ENCODE data around the gene TIMM22.

TIMM22 gene

GRCh38 chr17:1025733-1026598 is 29.0 kb downstream of the TIMM22 start:
- no peak for DNase-seq

GRCh38 chr17:1026599-1026975 is 29.7 kb downstream of the TIMM22 start:
- DNase-seq: no peak

GRCh38 chr17:1027044-1027443 is 30.1 kb downstream of the TIMM22 start:
- DNase-seq: no peak

GRCh38 chr17:1029196-1029921 is 32.4 kb downstream of the TIMM22 start:
- no peak for DNase-seq

GRCh38 chr17:1029922-1030644 is 33.2 kb downstream of the TIMM22 start:
- DNase-seq: no peak

GRCh38 chr17:1030684-1031532 is 34.0 kb downstream of the TIMM22 start:
- DNase-seq: no peak

GRCh38 chr17:1031711-1032110 is 34.8 kb downstream of the TIMM22 start:
- DNase-seq: no peak

GRCh38 chr17:1032391-1032790 is 35.5 kb downstream of the TIMM22 start:
- DNase-seq: no peak

GRCh38 chr17:1033503-1033902 is 36.6 kb downstream of the TIMM22 start:
- no peak for DNase-seq

GRCh38 chr17:1034652-1035210 is 37.8 kb downstream of the TIMM22 start:
- DNase-seq: no peak

- DNase-seq: no peak
These were observed 38.7 kb downstream of the TIMM22 start for GRCh38 chr17:1035546-1036170.

- no peak for DNase-seq
These were observed 39.4 kb downstream of the TIMM22 start for GRCh38 chr17:1036171-1036844.

- no peak for DNase-seq
These were observed 39.9 kb downstream of the TIMM22 start for GRCh38 chr17:1036845-1037237.

GRCh38 chr17:1037238-1037879 is 40.4 kb downstream of the TIMM22 start:
- no peak for DNase-seq

- DNase-seq: no peak
These were observed 41.7 kb downstream of the TIMM22 start for GRCh38 chr17:1038459-1039122.

GRCh38 chr17:1039123-1039507 is 42.2 kb downstream of the TIMM22 start:
- DNase-seq: no peak

- DNase-seq: no peak
These were observed 42.7 kb downstream of the TIMM22 start for GRCh38 chr17:1039511-1040215.

GRCh38 chr17:1040216-1040600 is 43.3 kb downstream of the TIMM22 start:
- no peak for DNase-seq

GRCh38 chr17:1041746-1042145 is 44.8 kb downstream of the TIMM22 start:
- DNase-seq: no peak

GRCh38 chr17:1042486-1042885 is 45.6 kb downstream of the TIMM22 start:
- no peak for DNase-seq
